ENCODE results near the gene RSPH3.

The RSPH3 gene

GRCh38 chr6:158939255-158940159, 60.5 kb downstream of the RSPH3 start:
- in situ Hi-C loops (cut with MboI; ENCODE audit: low sequenced_read_pairs), result no loop called here

- in situ Hi-C loops (cut with MboI; ENCODE audit: low sequenced_read_pairs), result no loop called here
Observed at GRCh38 chr6:158938811-158939254, 61.2 kb downstream of the RSPH3 start.

- in situ Hi-C loops (cut with MboI; ENCODE audit: low sequenced_read_pairs), result no loop called here
Observed at GRCh38 chr6:158938220-158938619, 61.8 kb downstream of the RSPH3 start.

- in situ Hi-C loops (cut with MboI; ENCODE audit: low sequenced_read_pairs), result no loop called here
Observed at GRCh38 chr6:158934157-158934556, 65.8 kb downstream of the RSPH3 start.

GRCh38 chr6:158933079-158933595, 66.9 kb downstream of the RSPH3 start:
- in situ Hi-C loops (cut with MboI; ENCODE audit: low sequenced_read_pairs), result no loop called here

GRCh38 chr6:158928068-158928467, 71.9 kb downstream of the RSPH3 start:
- in situ Hi-C loops (cut with MboI; ENCODE audit: low sequenced_read_pairs), result no loop called here

GRCh38 chr6:158926414-158926813, 73.6 kb downstream of the RSPH3 start:
- in situ Hi-C loops (cut with MboI; ENCODE audit: low sequenced_read_pairs), result no loop called here

GRCh38 chr6:158924499-158925455, 75.2 kb downstream of the RSPH3 start:
- in situ Hi-C loops (cut with MboI; ENCODE audit: low sequenced_read_pairs), result no loop called here

- in situ Hi-C loops (cut with MboI; ENCODE audit: low sequenced_read_pairs), result no loop called here
Observed at GRCh38 chr6:158923805-158924498, 76.0 kb downstream of the RSPH3 start.
